ENCODE measurements around the gene BAG2. TPM values are rescaled to one million over a fixed set of nuclear protein-coding genes. Genes with fewer than 3 reads are reported as not detected.

BAG2 gene
- total RNA-seq, 1 experiment from 2014 or later: 11.0 TPM

DNA sequence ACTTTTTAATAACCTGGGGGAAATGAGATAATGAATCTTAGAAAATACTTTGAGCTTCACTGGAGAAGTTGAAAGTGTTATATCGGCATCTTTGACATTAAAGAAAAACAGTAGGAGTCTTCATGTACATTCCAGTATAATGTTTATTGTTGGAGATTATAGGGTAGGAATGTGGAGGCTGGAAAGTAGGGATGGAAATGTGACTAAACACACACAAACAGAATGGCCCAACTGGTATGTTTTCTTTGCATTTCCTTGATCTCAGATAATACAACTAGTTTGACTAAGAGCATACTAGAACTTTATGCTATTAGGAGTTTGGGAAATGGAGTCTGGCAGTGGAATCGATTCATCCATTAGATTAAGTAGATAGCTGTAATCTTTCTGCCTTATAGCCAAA, 10.1 kb upstream of the BAG2 start:
- Histone ChIP-seq H3K9me2 (ENCODE audit: insufficient read depth) (no peaks in the 10 kb centered on the region), H2AFZ (no peak overlapping the region), H3K9me3 (ENCODE audit: insufficient read depth, low read depth) (peaks cover 15% of the 10 kb centered on the region), H4K20me1 (ENCODE audit: insufficient read depth) (no peaks in the 10 kb centered on the region), H3K4me2 (no peak overlapping the region), H3K27ac (no peak overlapping the region), H3K36me3 (ENCODE audit: low read depth) (0 out of 2 replicates have a peak, but pooled peaks cover 8% of the 10 kb centered on the region), H3K4me1 (replicated peaks; ENCODE audit: insufficient read depth) (no peaks in the 10 kb centered on the region), H3K79me2 (ENCODE audit: low read depth) (no peaks in the 10 kb centered on the region), H3F3A (ENCODE audit: insufficient read depth, low read depth) (peaks cover 13% of the 10 kb centered on the region), H3K27me3 (ENCODE audit: insufficient read depth, low read depth) (no peaks in the 10 kb centered on the region), H3K4me3 (no peak overlapping the region)
- intact Hi-C loops (cut with micrococcal nuclease; ENCODE audit: unreplicated experiment): no loop called here
- ChIA-PET POLR2A (ENCODE audit: unreplicated experiment) (interaction anchor here (0.7 kb wide), 1 partner anchor 19 kb away, joined by 5 read pairs; no protein-coding TSS in a partner anchor), CTCF (no interaction called here)
- no peak for DNase-seq
- no TSS peak for BruUV-seq (replicated peaks)
- TF ChIP-seq EZH2 (IDR thresholded peaks at IDR 0.05; ENCODE audit: low read depth): no peak
- TF ChIP-seq, protein P1, sequence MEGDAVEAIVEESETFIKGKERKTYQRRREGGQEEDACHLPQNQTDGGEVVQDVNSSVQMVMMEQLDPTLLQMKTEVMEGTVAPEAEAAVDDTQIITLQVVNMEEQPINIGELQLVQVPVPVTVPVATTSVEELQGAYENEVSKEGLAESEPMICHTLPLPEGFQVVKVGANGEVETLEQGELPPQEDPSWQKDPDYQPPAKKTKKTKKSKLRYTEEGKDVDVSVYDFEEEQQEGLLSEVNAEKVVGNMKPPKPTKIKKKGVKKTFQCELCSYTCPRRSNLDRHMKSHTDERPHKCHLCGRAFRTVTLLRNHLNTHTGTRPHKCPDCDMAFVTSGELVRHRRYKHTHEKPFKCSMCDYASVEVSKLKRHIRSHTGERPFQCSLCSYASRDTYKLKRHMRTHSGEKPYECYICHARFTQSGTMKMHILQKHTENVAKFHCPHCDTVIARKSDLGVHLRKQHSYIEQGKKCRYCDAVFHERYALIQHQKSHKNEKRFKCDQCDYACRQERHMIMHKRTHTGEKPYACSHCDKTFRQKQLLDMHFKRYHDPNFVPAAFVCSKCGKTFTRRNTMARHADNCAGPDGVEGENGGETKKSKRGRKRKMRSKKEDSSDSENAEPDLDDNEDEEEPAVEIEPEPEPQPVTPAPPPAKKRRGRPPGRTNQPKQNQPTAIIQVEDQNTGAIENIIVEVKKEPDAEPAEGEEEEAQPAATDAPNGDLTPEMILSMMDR (conservative IDR thresholded peaks at IDR 0.05): no peak

DNA sequence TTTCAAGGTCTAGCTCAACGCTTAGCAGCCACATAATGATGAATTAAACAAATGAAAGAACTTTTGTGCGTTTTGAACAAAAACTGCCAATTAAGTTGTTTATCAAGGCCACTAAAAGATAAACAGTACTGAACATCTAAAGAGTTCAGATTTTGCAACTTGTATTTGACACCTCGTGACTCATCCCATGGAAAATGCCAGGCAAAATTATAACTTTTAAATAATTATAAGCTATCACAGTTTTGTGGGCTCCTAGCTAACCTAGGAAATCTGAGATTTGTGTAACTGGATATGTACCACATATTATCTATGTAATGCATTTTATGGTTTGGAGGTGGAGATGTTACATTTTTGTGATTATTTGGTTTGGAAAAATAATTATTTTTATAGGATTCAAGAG, 9.6 kb upstream of the BAG2 start:
- CTCF ChIA-PET: no interaction called here
- POLR2A ChIA-PET (ENCODE audit: unreplicated experiment): no interaction called here
- no TSS peak for BruUV-seq (replicated peaks)

GRCh38 chr6:57163956-57164355, 8.2 kb upstream of the BAG2 start:
- CTCF ChIA-PET: no interaction called here
- H3K79me2 ChIP-seq (ENCODE audit: low read depth): no peaks in the 10 kb centered on the region
- H3K36me3 ChIP-seq (ENCODE audit: low read depth): 0 out of 2 replicates have a peak, but pooled peaks cover 13% of the 10 kb centered on the region
- intact Hi-C loops (cut with micrococcal nuclease; ENCODE audit: unreplicated experiment): no loop called here
- H3K9me2 ChIP-seq (ENCODE audit: insufficient read depth): no peaks in the 10 kb centered on the region
- H2AFZ ChIP-seq: no peak overlapping the region
- no peak for TF ChIP-seq EZH2 (IDR thresholded peaks at IDR 0.05; ENCODE audit: low read depth)
- TF ChIP-seq, protein P1 (conservative IDR thresholded peaks at IDR 0.05): no peak
- no peaks in the 10 kb centered on the region for H3K27me3 ChIP-seq (ENCODE audit: insufficient read depth, low read depth)
- H3K4me1 ChIP-seq (replicated peaks; ENCODE audit: insufficient read depth): no peaks in the 10 kb centered on the region
- POLR2A ChIA-PET (ENCODE audit: unreplicated experiment): no interaction called here
- H3K9me3 ChIP-seq (ENCODE audit: insufficient read depth, low read depth): peaks cover 15% of the 10 kb centered on the region
- H3K27ac ChIP-seq: no peak overlapping the region
- DNase-seq: no peak
- no peak overlapping the region for H3K4me2 ChIP-seq
- peaks cover 15% of the 10 kb centered on the region for H3F3A ChIP-seq (ENCODE audit: insufficient read depth, low read depth)
- no TSS peak for BruUV-seq (replicated peaks)
- no peak overlapping the region for H3K4me3 ChIP-seq
- H4K20me1 ChIP-seq (ENCODE audit: insufficient read depth): no peaks in the 10 kb centered on the region; the same call in 1 of the 2 replicates

More for the DNA sequence above, 9.6 kb upstream of the BAG2 start:
- H4K20me1 ChIP-seq (ENCODE audit: insufficient read depth): no peaks in the 10 kb centered on the region
- no peaks in the 10 kb centered on the region for H3K9me2 ChIP-seq (ENCODE audit: insufficient read depth)
- H2AFZ ChIP-seq: no peak overlapping the region
- TF ChIP-seq, protein P1 (conservative IDR thresholded peaks at IDR 0.05): no peak
- TF ChIP-seq EZH2 (IDR thresholded peaks at IDR 0.05; ENCODE audit: low read depth): no peak
- no peak overlapping the region for H3K27ac ChIP-seq
- no peak overlapping the region for H3K4me2 ChIP-seq
- H3K36me3 ChIP-seq (ENCODE audit: low read depth): 0 out of 2 replicates have a peak, but pooled peaks cover 8% of the 10 kb centered on the region
- peaks cover 15% of the 10 kb centered on the region for H3K9me3 ChIP-seq (ENCODE audit: insufficient read depth, low read depth)
- intact Hi-C loops (cut with micrococcal nuclease; ENCODE audit: unreplicated experiment): no loop called here
- H3K4me1 ChIP-seq (replicated peaks; ENCODE audit: insufficient read depth): no peaks in the 10 kb centered on the region
- peaks cover 13% of the 10 kb centered on the region for H3F3A ChIP-seq (ENCODE audit: insufficient read depth, low read depth)
- H3K79me2 ChIP-seq (ENCODE audit: low read depth): no peaks in the 10 kb centered on the region
- DNase-seq: no peak
- H3K4me3 ChIP-seq: no peak overlapping the region
- H3K27me3 ChIP-seq (ENCODE audit: insufficient read depth, low read depth): no peaks in the 10 kb centered on the region
